ENCODE measurements around the gene CREB3L2.
A peak's percentile ranks its signal among the peaks of the same experiment; 100 is the strongest.
"Not testable (repeated sequence)": the region's sequence is repeated elsewhere in the genome, so short reads cannot be mapped to it uniquely, and the experiment has no call there.

Gene CREB3L2

DNA sequence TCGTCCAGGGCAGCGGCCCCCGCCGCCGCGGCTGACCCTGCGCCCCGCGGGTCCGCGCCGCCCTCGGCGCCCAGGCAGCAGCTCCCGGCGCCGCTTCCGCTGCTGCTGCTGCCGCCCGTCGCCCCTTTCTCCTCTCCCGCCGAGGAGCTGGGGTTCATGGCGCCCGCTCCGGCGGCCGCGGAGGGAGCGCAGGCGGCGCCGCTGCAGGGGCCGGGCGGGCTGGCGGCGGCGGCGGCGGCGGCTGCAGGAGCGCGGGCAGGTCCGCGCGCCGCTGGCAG, 155.4 kb downstream of the CREB3L2 start:
- no peaks in the 10 kb centered on the region for H3K36me3 ChIP-seq (replicated peaks)
- peaks cover 51% of the 10 kb centered on the region for H3K27me3 ChIP-seq (ENCODE audit: low read depth)
- in situ Hi-C loops (cut with MboI; ENCODE audit: low sequenced_read_pairs), result no loop called here
- DNase-seq (ENCODE audit: low spot score in 2 of 2), result no peak
- no peaks in the 10 kb centered on the region; the same call in none of the 2 replicates for H3K4me1 ChIP-seq
- no peak overlapping the region; the same call in 1 of the 2 replicates for H3K4me3 ChIP-seq
- no peaks in the 10 kb centered on the region for H3K9me3 ChIP-seq

DNA sequence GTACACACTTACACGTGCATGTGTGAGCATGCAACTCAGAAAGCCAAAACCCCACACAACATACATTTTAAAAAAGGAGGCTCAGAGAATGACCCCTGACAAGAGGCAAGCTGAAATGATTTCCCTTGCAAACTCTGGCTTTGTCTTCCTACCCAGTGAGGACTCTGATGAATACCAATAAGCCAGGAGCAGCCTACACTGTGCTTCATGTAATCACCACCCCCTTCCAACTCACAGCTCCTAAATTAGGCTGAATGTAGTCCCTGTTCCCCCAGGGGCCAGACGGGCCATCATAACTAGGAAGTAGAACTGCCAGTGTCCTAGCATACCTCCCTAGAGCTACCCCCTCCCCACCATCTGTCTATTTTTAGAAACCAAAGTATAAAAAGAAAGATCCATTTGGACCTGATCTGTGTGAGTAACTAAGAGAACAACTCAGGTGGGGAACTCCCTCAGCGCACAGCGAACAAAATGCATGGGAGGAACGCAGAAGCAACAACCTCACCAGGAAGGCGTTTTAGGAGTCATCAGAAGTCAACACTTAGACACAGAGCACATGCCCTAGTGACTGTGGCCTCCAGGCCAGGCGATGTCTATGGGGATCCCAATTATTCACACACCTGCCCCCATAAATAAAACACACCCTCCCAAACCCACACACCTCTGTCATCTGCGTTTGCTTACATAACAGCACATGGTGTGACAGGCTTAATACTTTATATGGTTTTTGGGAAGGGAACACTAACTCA, 157.0 kb downstream of the CREB3L2 start:
- in situ Hi-C loops (cut with MboI; ENCODE audit: low sequenced_read_pairs), result no loop called here
- H3K4me3 ChIP-seq, result no peak overlapping the region
- no peaks in the 10 kb centered on the region for H3K9me3 ChIP-seq
- peaks cover 9% of the 10 kb centered on the region for H3K4me1 ChIP-seq
- no peak for DNase-seq (ENCODE audit: low spot score in 2 of 2)
- no peaks in the 10 kb centered on the region for H3K36me3 ChIP-seq (replicated peaks)
- H3K27me3 ChIP-seq (ENCODE audit: low read depth), result peaks cover 51% of the 10 kb centered on the region

DNA sequence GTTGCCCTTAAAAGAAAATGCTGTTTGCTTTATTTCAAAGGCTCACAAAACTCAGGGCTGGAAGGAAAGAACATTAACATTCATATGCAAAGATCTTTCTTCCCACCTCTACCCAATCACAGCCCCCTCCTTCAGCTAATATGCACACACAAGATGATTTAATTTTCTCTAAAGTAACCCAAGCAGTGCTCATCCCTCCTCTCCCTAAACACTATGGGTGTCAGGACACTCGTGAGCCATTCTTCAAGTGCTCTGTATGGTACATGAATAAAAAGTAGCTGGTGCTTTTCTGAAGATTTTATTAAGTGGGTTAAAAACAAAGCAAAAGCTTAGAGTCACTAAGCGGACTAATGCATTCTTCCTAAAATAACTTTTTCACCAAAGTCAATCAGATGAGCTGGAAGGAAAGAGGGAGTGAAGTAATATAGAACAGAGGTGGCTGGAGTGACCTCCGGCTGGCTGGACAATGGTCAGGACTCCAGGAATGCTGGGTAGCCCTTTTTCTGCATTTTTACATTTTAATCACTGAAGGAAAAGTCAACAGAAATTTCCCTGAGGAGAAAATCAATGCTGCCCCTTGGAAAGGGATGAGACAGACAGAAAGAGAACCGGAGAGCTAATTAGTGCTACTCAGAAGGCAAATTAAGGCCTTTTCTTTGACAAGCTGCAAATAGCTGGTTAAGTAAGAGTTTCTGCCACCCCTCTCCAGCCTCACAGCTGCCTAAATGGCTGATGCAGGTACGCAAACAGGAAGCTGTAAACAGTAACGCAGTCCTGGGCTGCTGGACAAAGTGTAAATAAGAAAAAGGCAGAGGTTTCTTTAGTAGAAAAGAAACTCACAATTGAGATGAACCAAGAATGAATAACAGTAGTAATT, 161.7 kb downstream of the CREB3L2 start:
- in situ Hi-C loops (cut with MboI; ENCODE audit: low sequenced_read_pairs), result no loop called here
- H3K9me3 ChIP-seq, result no peaks in the 10 kb centered on the region
- H3K4me1 ChIP-seq, result peaks cover 14% of the 10 kb centered on the region
- no peaks in the 10 kb centered on the region for H3K36me3 ChIP-seq (replicated peaks)
- no peak overlapping the region for H3K4me3 ChIP-seq
- H3K27me3 ChIP-seq (ENCODE audit: low read depth), result peaks cover 18% of the 10 kb centered on the region
- peak; percentile 24 to 48 for DNase-seq (ENCODE audit: low spot score in 2 of 2)

DNA sequence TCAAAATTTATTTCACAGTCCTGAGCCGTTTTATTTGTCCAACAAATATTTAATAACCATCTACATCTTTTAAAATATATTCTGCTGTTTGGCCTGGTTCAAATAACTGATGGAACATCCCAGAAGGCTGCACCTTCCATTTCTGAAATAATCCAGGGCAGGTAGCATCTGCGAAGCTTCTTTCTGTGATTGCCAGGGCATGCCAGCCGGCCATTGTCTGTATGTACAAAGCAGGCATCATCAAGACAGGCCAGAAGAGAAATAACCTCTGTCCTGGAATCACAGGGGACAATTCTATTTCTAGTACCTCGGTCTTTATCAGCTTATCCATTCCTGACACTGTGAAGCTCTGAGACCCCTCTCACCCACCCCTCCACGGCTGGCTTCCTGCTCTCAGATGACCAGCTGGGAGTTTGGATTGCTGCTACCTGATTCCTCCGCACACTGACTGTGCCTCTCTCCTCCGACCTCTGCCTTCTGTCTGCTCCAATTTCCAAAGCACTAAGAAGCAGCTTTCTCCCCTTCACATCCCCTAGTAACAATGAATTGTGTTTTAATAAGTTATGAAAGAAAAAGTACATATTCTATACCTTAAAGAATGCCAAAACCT, 163.1 kb downstream of the CREB3L2 start:
- Histone ChIP-seq H3K4me1 (peaks cover 14% of the 10 kb centered on the region), H3K9me3 (no peaks in the 10 kb centered on the region), H3K27me3 (ENCODE audit: low read depth) (peaks cover 9% of the 10 kb centered on the region), H3K36me3 (replicated peaks) (no peaks in the 10 kb centered on the region), H3K4me3 (no peak overlapping the region)
- in situ Hi-C loops (cut with MboI; ENCODE audit: low sequenced_read_pairs), result no loop called here
- no peak for DNase-seq (ENCODE audit: low spot score in 2 of 2)

DNA sequence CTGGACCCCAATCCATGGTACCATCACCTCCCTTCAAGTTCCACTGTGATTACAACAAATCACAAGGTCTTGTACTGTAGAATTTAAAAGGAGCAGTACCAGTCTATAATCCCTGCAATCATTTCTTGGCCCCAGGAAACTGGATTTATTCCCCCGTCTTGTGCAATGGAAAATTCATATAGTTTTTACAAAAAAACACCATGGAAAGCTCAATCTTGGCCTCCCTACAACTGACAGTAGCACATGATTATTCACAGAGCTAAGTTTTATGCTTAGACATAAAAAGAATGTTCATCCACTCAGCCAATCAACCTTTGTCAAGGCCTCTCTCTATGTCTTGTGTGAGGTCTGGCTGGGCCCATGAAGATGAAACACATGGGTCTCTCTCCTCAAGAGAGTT, 165.3 kb downstream of the CREB3L2 start:
- Histone ChIP-seq H3K4me3 (no peak overlapping the region), H3K4me1 (peaks cover 14% of the 10 kb centered on the region), H3K9me3 (peaks cover 8% of the 10 kb centered on the region), H3K36me3 (replicated peaks) (no peaks in the 10 kb centered on the region), H3K27me3 (ENCODE audit: low read depth) (no peaks in the 10 kb centered on the region; the same call in 1 of the 2 replicates)
- no peak for DNase-seq (ENCODE audit: low spot score in 2 of 2)
- in situ Hi-C loops (cut with MboI; ENCODE audit: low sequenced_read_pairs), result no loop called here

DNA sequence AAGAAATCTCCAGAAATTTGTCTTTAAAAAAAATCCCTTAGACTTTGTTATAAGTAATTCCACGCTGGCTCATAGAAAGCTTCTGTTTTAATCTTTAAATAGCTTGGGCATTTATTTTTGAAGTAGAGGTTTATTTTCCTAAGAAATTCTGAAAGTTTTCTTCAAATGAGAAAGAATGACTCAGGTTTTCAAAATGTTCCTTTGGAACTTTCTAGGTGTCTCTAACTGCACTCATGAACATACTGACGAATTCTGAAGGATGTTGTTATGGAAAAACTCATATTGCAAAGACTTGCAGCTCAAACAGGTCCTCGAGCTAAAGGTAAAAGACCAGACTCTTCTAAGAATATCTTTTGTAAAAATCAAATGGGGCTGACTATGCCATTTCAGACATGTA, 165.8 kb downstream of the CREB3L2 start:
- no peak overlapping the region for H3K4me3 ChIP-seq
- in situ Hi-C loops (cut with MboI; ENCODE audit: low sequenced_read_pairs), result no loop called here
- peaks cover 8% of the 10 kb centered on the region for H3K9me3 ChIP-seq
- no peak for DNase-seq (ENCODE audit: low spot score in 2 of 2)
- no peaks in the 10 kb centered on the region for H3K36me3 ChIP-seq (replicated peaks)
- H3K4me1 ChIP-seq, result peaks cover 14% of the 10 kb centered on the region
- no peaks in the 10 kb centered on the region for H3K27me3 ChIP-seq (ENCODE audit: low read depth)

DNA sequence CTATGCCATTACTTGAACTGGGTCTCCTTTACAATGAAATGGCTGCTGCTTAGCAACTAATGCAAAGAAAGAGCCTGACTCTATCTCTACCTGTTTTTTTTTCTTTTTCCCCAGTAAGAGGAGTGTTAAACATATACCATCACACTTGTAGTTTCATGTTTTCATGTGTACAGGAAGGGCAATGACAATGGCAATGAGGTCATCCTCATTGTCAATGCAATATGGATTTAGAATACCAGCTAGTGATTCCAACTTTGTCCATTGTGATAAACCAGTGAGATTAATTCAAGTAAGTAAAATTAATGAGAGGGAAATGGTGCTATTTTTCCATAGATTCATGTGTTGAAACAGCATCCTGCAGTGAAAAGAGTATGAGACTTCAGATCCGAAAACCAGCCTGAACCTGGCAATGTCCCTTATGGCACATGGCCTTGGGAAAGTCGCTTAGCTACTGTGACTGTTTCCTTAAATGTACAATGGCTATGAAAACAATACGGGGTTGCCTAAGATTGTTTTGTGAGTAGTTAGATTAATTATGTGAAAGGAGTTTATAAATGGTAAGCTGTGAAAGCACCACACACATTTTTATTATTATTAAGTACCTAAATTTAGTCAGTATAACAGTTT, 166.3 kb downstream of the CREB3L2 start:
- Histone ChIP-seq H3K4me1 (peaks cover 12% of the 10 kb centered on the region), H3K27me3 (ENCODE audit: low read depth) (no peaks in the 10 kb centered on the region), H3K4me3 (no peak overlapping the region), H3K36me3 (replicated peaks) (no peaks in the 10 kb centered on the region), H3K9me3 (peaks cover 8% of the 10 kb centered on the region)
- DNase-seq (ENCODE audit: low spot score in 2 of 2), result no peak
- in situ Hi-C loops (cut with MboI; ENCODE audit: low sequenced_read_pairs), result no loop called here

DNA sequence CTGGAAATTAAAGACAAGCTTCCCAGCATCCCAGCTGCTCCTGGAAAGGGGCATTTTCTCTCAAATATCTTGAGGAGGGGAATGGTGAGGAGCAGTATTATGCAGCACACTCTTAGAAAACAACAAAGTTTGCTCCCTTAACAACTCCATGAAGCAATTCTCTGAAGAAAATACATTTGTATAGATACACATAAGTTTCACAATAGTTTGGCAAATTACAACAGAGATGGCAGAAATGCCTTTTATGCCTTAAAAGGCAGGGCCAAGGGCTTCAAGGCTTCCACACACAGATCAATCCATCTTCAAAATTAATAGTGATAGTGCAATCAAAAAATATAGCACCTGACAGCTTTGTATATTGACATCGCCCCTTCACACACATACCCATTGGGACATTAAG, 167.3 kb downstream of the CREB3L2 start:
- H3K9me3 ChIP-seq, result peaks cover 8% of the 10 kb centered on the region
- no peak overlapping the region for H3K4me3 ChIP-seq
- peaks cover 5% of the 10 kb centered on the region; the same call in 1 of the 2 replicates for H3K4me1 ChIP-seq
- DNase-seq (ENCODE audit: low spot score in 2 of 2), result no peak
- in situ Hi-C loops (cut with MboI; ENCODE audit: low sequenced_read_pairs), result no loop called here
- H3K27me3 ChIP-seq (ENCODE audit: low read depth), result no peaks in the 10 kb centered on the region
- no peaks in the 10 kb centered on the region for H3K36me3 ChIP-seq (replicated peaks)

DNA sequence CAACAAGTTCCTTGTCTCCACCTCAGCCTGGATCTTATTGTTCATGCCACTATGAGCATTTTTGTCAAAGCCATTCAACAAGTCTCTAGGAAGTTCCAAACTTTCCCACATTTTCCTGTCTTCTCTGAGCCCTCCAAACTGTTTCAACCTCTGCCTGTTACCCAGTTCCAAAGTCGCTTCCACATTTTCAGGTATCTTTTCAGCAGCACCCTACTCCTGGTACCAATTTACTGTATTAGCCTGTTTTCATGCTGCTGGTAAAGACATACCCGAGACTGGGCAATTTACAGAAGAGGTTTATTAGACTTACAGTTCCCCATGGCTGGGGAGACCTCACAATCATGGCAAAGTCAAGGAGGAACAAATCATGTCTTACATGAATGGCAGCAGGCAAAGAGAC, 168.9 kb downstream of the CREB3L2 start:
- in situ Hi-C loops (cut with MboI; ENCODE audit: low sequenced_read_pairs); H3K4me3 ChIP-seq; H3K27me3 ChIP-seq (ENCODE audit: low read depth); H3K9me3 ChIP-seq; DNase-seq (ENCODE audit: low spot score in 2 of 2); H3K4me1 ChIP-seq; H3K36me3 ChIP-seq (replicated peaks): not testable (repeated sequence)

DNA sequence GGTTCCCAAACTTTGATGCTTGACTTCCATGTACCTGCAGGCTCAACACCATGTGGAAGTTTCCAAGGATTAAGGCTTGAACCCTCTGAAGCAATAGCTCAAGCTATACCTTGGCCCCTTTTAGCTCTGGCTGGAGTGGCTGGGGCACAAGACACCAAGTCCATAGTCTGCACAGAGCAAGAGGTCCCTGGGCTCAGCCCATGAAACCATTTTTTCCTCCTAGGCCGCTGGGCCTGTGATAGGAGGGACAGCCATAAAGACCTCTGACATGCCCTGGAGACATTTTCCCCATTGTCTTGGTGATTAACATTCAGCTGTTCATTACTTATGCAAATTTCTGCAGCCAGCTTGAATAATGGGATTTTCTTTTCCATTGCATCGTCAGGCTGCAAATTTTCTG, 169.5 kb downstream of the CREB3L2 start:
- H3K4me3 ChIP-seq, result no peak overlapping the region
- H3K9me3 ChIP-seq, result peaks cover 8% of the 10 kb centered on the region
- no peak for DNase-seq (ENCODE audit: low spot score in 2 of 2)
- H3K36me3 ChIP-seq (replicated peaks), result no peaks in the 10 kb centered on the region
- H3K27me3 ChIP-seq (ENCODE audit: low read depth), result peaks cover 6% of the 10 kb centered on the region; the same call in 1 of the 2 replicates
- H3K4me1 ChIP-seq, result no peaks in the 10 kb centered on the region
- in situ Hi-C loops (cut with MboI; ENCODE audit: low sequenced_read_pairs), result no loop called here

DNA sequence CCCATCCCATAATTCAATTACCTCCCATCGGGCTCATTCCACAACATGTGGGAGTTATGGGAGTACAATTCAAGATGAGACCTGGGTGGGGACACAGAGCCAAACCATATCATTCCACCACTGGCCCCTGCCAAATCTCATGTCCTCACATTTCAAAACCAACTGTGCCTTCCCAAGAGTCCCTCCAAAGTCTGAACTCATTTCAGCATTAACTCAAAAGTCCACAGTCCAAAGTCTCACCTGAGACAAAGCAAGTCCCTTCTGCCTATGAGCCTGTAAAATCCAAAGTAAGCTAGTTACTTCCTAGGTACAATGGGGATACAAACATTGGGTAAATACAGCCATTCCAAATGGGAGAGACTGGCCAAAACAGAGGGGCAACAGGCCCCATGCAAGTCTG, 170.3 kb downstream of the CREB3L2 start:
- H3K27me3 ChIP-seq (ENCODE audit: low read depth); in situ Hi-C loops (cut with MboI; ENCODE audit: low sequenced_read_pairs); H3K4me3 ChIP-seq; H3K9me3 ChIP-seq; DNase-seq (ENCODE audit: low spot score in 2 of 2); H3K36me3 ChIP-seq (replicated peaks); H3K4me1 ChIP-seq: not testable (repeated sequence)

DNA sequence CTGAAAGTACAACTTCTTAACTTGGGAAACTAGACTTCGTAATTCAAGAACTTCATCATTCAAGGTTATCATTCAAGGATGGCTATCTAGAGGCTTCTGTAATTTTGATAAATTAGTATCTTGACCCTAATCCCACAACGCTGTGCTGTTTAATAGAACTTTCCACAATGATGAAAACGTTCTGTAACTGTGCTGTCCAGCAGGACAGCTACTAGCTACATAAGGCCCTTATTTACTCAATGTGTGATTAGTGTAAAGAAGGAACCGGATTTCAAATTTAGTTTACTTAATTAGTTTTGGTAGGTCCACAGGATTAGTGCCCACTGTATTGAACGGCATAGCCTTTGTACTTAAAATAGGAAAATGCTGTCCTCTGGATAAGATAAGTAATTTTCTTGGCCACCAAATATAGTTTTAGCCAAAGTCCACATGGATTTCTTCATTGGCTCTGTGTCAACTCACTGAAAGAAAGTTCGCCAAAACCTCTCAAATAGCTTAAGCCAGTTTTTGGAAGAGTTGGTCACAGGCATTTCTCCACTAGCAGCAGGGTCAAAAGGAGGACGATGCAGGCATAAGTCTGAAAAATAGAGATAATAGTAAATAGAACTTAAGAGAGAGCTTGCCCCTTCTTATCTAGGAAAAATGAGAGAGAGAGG, 172.4 kb downstream of the CREB3L2 start:
- H3K36me3 ChIP-seq (replicated peaks), result no peaks in the 10 kb centered on the region
- in situ Hi-C loops (cut with MboI; ENCODE audit: low sequenced_read_pairs), result no loop called here
- H3K9me3 ChIP-seq, result peaks cover 8% of the 10 kb centered on the region
- H3K27me3 ChIP-seq (ENCODE audit: low read depth), result peaks cover 9% of the 10 kb centered on the region; the same call in 1 of the 2 replicates
- no peak overlapping the region for H3K4me3 ChIP-seq
- no peak for DNase-seq (ENCODE audit: low spot score in 2 of 2)
- no peaks in the 10 kb centered on the region for H3K4me1 ChIP-seq

DNA sequence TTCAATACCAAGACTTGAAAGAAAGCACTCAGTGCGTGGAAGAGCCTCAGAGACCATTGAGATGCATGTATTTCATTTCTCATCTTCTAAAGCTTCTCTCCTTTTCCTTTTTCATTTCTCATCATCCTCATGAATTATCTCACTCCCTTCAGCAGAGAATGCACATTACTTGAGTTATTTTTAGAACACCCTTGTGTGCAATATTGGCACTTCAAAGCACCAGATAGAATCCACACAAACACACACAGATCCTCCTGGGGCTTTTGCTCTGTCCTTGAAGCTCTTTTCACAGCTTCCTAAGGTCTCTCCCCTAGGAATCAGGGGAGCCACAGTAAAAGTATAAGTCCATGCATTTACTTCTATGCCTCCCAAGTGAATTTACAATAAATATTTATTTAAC, 173.4 kb downstream of the CREB3L2 start:
- peaks cover 9% of the 10 kb centered on the region; the same call in 1 of the 2 replicates for H3K27me3 ChIP-seq (ENCODE audit: low read depth)
- DNase-seq (ENCODE audit: low spot score in 2 of 2), result no peak
- peaks cover 8% of the 10 kb centered on the region for H3K9me3 ChIP-seq
- H3K4me1 ChIP-seq, result no peaks in the 10 kb centered on the region
- in situ Hi-C loops (cut with MboI; ENCODE audit: low sequenced_read_pairs), result no loop called here
- H3K36me3 ChIP-seq (replicated peaks), result no peaks in the 10 kb centered on the region
- H3K4me3 ChIP-seq, result no peak overlapping the region

Data from HAP-1 (cell line).